K562 (cell line): ENCODE data around the gene ACSM6. TPM values are rescaled to one million over a fixed set of nuclear protein-coding genes. Genes with fewer than 3 reads are reported as not detected.

Experiments used
- ATAC-seq: fragments of 200-7000 bp; cut with Tn5 transposase; 3 replicates; pipeline ENCODE4 v1.9.1; 2020; ENCODE audit warnings: moderate library complexity
- BruUV-seq: library from RNA; stranded (reverse); fragments of 400-500 nt; replicated peaks from 2 replicates; lab custom pipeline; 2021; lab: Mats Ljungman, UMichigan
- CTCF ChIA-PET: fragments of 300-600 bp; formaldehyde crosslinking; extraction: SDS; loops from one replicate; lab custom pipeline; 2021; ENCODE audit warnings: low intra/inter-chr PET ratio; lab: Yijun Ruan, JAX
- POLR2A ChIA-PET: fragments of 300-600, 350-650 bp; sonication (Branson Sonifier 250); formaldehyde crosslinking; extraction: SDS; loops from one replicate; lab custom pipeline; 2021; ENCODE audit warnings: antibody characterized with exemption, inconsistent platforms; lab: Yijun Ruan, JAX
- DNase-seq, 4 experiments: peaks; one replicate each; pipeline versions ENCODE4 v3.0.0 to v3.0.0-alpha.2; 2011 to 2018; ENCODE audit warnings: low spot score in 3 of 4, mixed read lengths in 3 of 4; ENCODE audit errors: extremely low read depth in 1 of 4
- FAIRE-seq: peaks from 2 replicates; lab custom pipeline; 2011; peaks lifted over from hg19 to GRCh38; lab: Jason Lieb, UNC
- H2AFZ ChIP-seq: 2 replicates; pipeline ENCODE4 v1.6.0; 2011; ENCODE audit warnings: low read depth, low read length, control low read depth, inconsistent platforms
- H3K27ac ChIP-seq: fragments of 200-600 bp; 3 replicates; pipeline ENCODE4 v1.8.0; 2011; ENCODE audit warnings: low read depth, mild to moderate bottlenecking, control low read depth, inconsistent platforms, low read length, moderate library complexity, mixed read lengths; ENCODE audit errors: extremely low read depth
- H3K27me3 ChIP-seq, 2 experiments: fragments of 300-600 bp in 1 of 2; 2 replicates in 1 of 2; 3 replicates in 1 of 2; pipeline versions ENCODE4 v1.6.0 to v1.8.0; 2011; ENCODE audit warnings: inconsistent platforms in 2 of 2, low read length in 2 of 2, mild to moderate bottlenecking in 1 of 2, mixed read lengths in 1 of 2, moderate library complexity in 1 of 2; ENCODE audit not compliant: control insufficient read depth in 2 of 2, insufficient read depth in 2 of 2
- H3K36me3 ChIP-seq: fragments of 300-600 bp; 3 replicates; pipeline ENCODE4 v1.8.0; 2011; ENCODE audit warnings: mild to moderate bottlenecking, low read length, inconsistent platforms; ENCODE audit not compliant: control insufficient read depth, insufficient read depth
- H3K4me1 ChIP-seq, 2 experiments: fragments of 200-600 bp in 1 of 2; replicated peaks in 1 of 2; 2 replicates in 1 of 2; 3 replicates in 1 of 2; pipeline versions ENCODE4 v1.5.1 to v1.8.0; 2011; ENCODE audit warnings: inconsistent platforms in 2 of 2, low read length in 2 of 2, mild to moderate bottlenecking in 1 of 2, mixed read lengths in 1 of 2, moderate library complexity in 1 of 2; ENCODE audit not compliant: control insufficient read depth in 2 of 2, insufficient read depth in 2 of 2
- H3K4me2 ChIP-seq: 2 replicates; pipeline ENCODE4 v1.6.1; 2011; ENCODE audit warnings: low read length, control low read depth, inconsistent platforms, mixed read lengths; ENCODE audit not compliant: insufficient read depth
- H3K4me3 ChIP-seq: fragments of 200-600 bp; sonication (generic), shearing (Covaris generic); 2 replicates; pipeline ENCODE4 v1.5.1; 2016; ENCODE audit warnings: control low read depth, inconsistent platforms
- H3K79me2 ChIP-seq: fragments of 200-600 bp; 3 replicates; pipeline ENCODE4 v1.8.0; 2011; ENCODE audit warnings: low read length, inconsistent platforms; ENCODE audit not compliant: control insufficient read depth, insufficient read depth
- H3K9ac ChIP-seq, 2 experiments: 2 replicates each; pipeline versions ENCODE4 v1.6.0 to v1.6.1; 2011; ENCODE audit warnings: low read depth in 2 of 2, low read length in 2 of 2, control low read depth in 1 of 2, inconsistent platforms in 1 of 2, mild to moderate bottlenecking in 1 of 2, mixed read lengths in 1 of 2; ENCODE audit not compliant: insufficient read depth in 1 of 2
- H3K9me1 ChIP-seq: one replicate; pipeline ENCODE4 v1.6.0; 2011; ENCODE audit warnings: inconsistent platforms, mild to moderate bottlenecking, low read length, moderate library complexity; ENCODE audit not compliant: control insufficient read depth, insufficient read depth
- H3K9me3 ChIP-seq: replicated peaks from 2 replicates; pipeline ENCODE4 v1.5.1; 2011; ENCODE audit warnings: low read depth, low read length, inconsistent platforms; ENCODE audit not compliant: control insufficient read depth, insufficient read depth
- H4K20me1 ChIP-seq: replicated peaks from 2 replicates; pipeline ENCODE4 v1.6.1; 2011; ENCODE audit warnings: low read length, inconsistent platforms, mixed read lengths; ENCODE audit not compliant: control insufficient read depth, insufficient read depth
- CBFA2T3 ChIP-seq: fragments of 450-650 bp; IDR thresholded peaks from 2 replicates; pipeline ENCODE4 v1.6.1; 2017
- CTCFL ChIP-seq: IDR thresholded peaks from 2 replicates; pipeline ENCODE4 v1.6.1; 2011; ENCODE audit warnings: borderline replicate concordance, low read depth, mild to moderate bottlenecking, moderate library complexity, low read length; ENCODE audit not compliant: insufficient read depth, poor library complexity, severe bottlenecking
- MXI1 ChIP-seq: IDR thresholded peaks from 2 replicates; pipeline ENCODE4 v1.6.1; 2011; ENCODE audit warnings: low read depth, mild to moderate bottlenecking, improper control_type of control experiment, low read length
- WGBS: fragments of 100-300 bp; shearing (Covaris generic); methylation state at CpG from one replicate; pipeline ENCODE4 v1.1.6; 2016; ENCODE audit warnings: low coverage, mixed read lengths; ENCODE audit not compliant: insufficient coverage; ENCODE audit errors: missing lambda C conversion rate; 5-methylcytosine and 5-hydroxymethylcytosine counted together
- in situ Hi-C: fragments of 300-500 bp; cut with MboI; formaldehyde crosslinking; loops from 4 replicates; pipeline ENCODE4 v1.15.0; 2018; ENCODE audit warnings: inconsistent platforms, mixed read lengths
- intact Hi-C: fragments of 100-400 bp; cut with micrococcal nuclease; formaldehyde crosslinking; loops from 2 replicates; pipeline ENCODE4 v1.14.2; 2022
- polyA plus RNA-seq, 8 experiments: library from polyadenylated mRNA; depleted of rRNA in 4 of 8; stranded (reverse) in 5 of 8; unstranded in 3 of 8; fragments of >200 nt; fragmentation: Nextera tagmentation in 2 of 8; fragmentation: Illumina TruSeq in 1 of 8; extraction: Ambion mirVana in 2 of 8; extraction: Trizol in 1 of 8; gene quantifications; 2 replicates each; pipeline versions ENCODE4 v1.2.1 to v1.2.3, GENCODE V29; 2011 to 2014; ENCODE audit warnings: inconsistent platforms in 1 of 8, missing spikeins in 1 of 8
- total RNA-seq, 7 experiments: library from RNA; depleted of rRNA in 6 of 7; stranded (reverse); fragments of >200 nt in 6 of 7; fragmentation: Illumina TruSeq in 2 of 7; extraction: Trizol in 2 of 7; gene quantifications; 2 replicates each; pipeline versions ENCODE4 v1.2.1 to v1.2.3, GENCODE V29; 2011 to 2021; ENCODE audit warnings: low replicate concordance in 1 of 7

ACSM6 gene
- total and polyA plus RNA-seq, 9 of the 15 experiments (the other 6 are each of a cell fraction or from before 2014, with no cell fraction given) = not detected

- H3K27me3 ChIP-seq = no peaks in the 10 kb centered on the region
- intact Hi-C loops = no loop called here
- in situ Hi-C loops = no loop called here
- no peaks in the 10 kb centered on the region for H3K9me3 ChIP-seq
- POLR2A ChIA-PET = no interaction called here
- no peak for ATAC-seq
- WGBS = 0% methylated on average over 3 of the region's 3 CpGs
- no peak overlapping the region for H3K4me3 ChIP-seq
- H4K20me1 ChIP-seq = no peaks in the 10 kb centered on the region
- no peak for FAIRE-seq
- no peak overlapping the region for H3K27ac ChIP-seq
- no peak overlapping the region for H3K9ac ChIP-seq
- CTCF ChIA-PET = no interaction called here
- no TSS peak for BruUV-seq
- H2AFZ ChIP-seq = no peak overlapping the region
- no peaks in the 10 kb centered on the region; a peak in 1 of 5 replicates for H3K4me1 ChIP-seq
- H3K79me2 ChIP-seq = no peaks in the 10 kb centered on the region
- H3K36me3 ChIP-seq = no peaks in the 10 kb centered on the region
- DNase-seq = no peak
- 0 out of 2 replicates have a peak, but pooled peaks have one; percentile 7 for TF ChIP-seq CBFA2T3
- TF ChIP-seq MXI1 = no peak
- H3K9me1 ChIP-seq = peaks cover 2% of the 10 kb centered on the region
- H3K4me2 ChIP-seq = no peak overlapping the region
Measured at GRCh38 chr10:95171336-95171735, 22.7 kb upstream of the ACSM6 start.

- no peaks in the 10 kb centered on the region for H4K20me1 ChIP-seq
- no peaks in the 10 kb centered on the region for H3K27me3 ChIP-seq
- DNase-seq (no peak), FAIRE-seq (no peak), ATAC-seq (no peak)
- no peak overlapping the region for H3K9ac ChIP-seq
- ChIA-PET CTCF (no interaction called here), POLR2A (no interaction called here)
- no peak for TF ChIP-seq CTCFL
- BruUV-seq = no TSS peak
- peaks cover 2% of the 10 kb centered on the region for H3K9me1 ChIP-seq
- no peak overlapping the region for H2AFZ ChIP-seq
- no peak overlapping the region for H3K4me2 ChIP-seq
- H3K36me3 ChIP-seq = no peaks in the 10 kb centered on the region
- intact Hi-C loops = no loop called here
- H3K27ac ChIP-seq = no peak overlapping the region
- in situ Hi-C loops = no loop called here
- no peaks in the 10 kb centered on the region; a peak in 1 of 5 replicates for H3K4me1 ChIP-seq
- H3K9me3 ChIP-seq = no peaks in the 10 kb centered on the region
- no peaks in the 10 kb centered on the region for H3K79me2 ChIP-seq
- 0% methylated on average over 1 of the region's 1 CpG for WGBS
- H3K4me3 ChIP-seq = no peak overlapping the region
Measured at GRCh38 chr10:95172851-95173250, 21.2 kb upstream of the ACSM6 start.
